ENCODE data around the gene DLK1.

DLK1 gene

DNA sequence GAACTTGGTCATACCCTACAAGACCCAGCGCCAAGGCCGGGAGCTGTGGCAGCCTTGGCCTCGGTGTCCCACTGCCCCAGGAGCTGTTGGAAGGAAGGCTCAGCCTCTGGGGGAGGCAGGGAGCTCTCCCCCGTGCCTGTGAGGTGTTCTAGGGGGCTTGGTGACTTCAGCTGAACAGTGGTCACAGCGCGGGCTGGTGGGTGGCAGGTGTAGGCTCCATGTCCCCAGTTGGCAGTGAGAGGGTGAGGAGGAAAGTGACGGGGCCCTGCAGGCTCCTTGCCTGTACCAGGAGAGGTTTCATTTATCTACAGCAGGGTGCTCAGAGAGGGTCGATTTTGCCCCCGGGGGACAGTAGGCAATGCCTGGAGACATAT, 47.5 kb downstream of the DLK1 start:
- TF ChIP-seq CTCF (IDR thresholded peaks at IDR 0.05; ENCODE audit: control insufficient read depth, insufficient read depth, low read depth, low read length, missing control alignments), result no peak
- no peak for DNase-seq (ENCODE audit: low read depth)

GRCh38 chr14:100775351-100775830, 48.7 kb downstream of the DLK1 start:
- no peak for DNase-seq (ENCODE audit: low read depth)
- H3K4me3 ChIP-seq (ENCODE audit: control insufficient read depth, low read depth, low read length), result no peak overlapping the region
- no peak for TF ChIP-seq CTCF (IDR thresholded peaks at IDR 0.05; ENCODE audit: control insufficient read depth, insufficient read depth, low read depth, low read length, missing control alignments)

More for the DNA sequence above, 47.5 kb downstream of the DLK1 start:
- H3K4me3 ChIP-seq (ENCODE audit: control insufficient read depth, low read depth, low read length), result no peak overlapping the region

- no peak for TF ChIP-seq CTCF (IDR thresholded peaks at IDR 0.05; ENCODE audit: control insufficient read depth, insufficient read depth, low read depth, low read length, missing control alignments)
- no peak for DNase-seq (ENCODE audit: low read depth)
- H3K4me3 ChIP-seq (ENCODE audit: control insufficient read depth, low read depth, low read length), result no peak overlapping the region
Observed at GRCh38 chr14:100775831-100776591, 49.3 kb downstream of the DLK1 start.

GRCh38 chr14:100776681-100777365, 50.1 kb downstream of the DLK1 start:
- no peak overlapping the region for H3K4me3 ChIP-seq (ENCODE audit: control insufficient read depth, low read depth, low read length)
- no peak for DNase-seq (ENCODE audit: low read depth)
- TF ChIP-seq CTCF (IDR thresholded peaks at IDR 0.05; ENCODE audit: control insufficient read depth, insufficient read depth, low read depth, low read length, missing control alignments), result no peak

GRCh38 chr14:100777366-100777817, 50.7 kb downstream of the DLK1 start:
- TF ChIP-seq CTCF (IDR thresholded peaks at IDR 0.05; ENCODE audit: control insufficient read depth, insufficient read depth, low read depth, low read length, missing control alignments), result no peak
- H3K4me3 ChIP-seq (ENCODE audit: control insufficient read depth, low read depth, low read length), result no peak overlapping the region
- DNase-seq (ENCODE audit: low read depth), result no peak

GRCh38 chr14:100777818-100778525, 51.3 kb downstream of the DLK1 start:
- no peak for TF ChIP-seq CTCF (IDR thresholded peaks at IDR 0.05; ENCODE audit: control insufficient read depth, insufficient read depth, low read depth, low read length, missing control alignments)
- DNase-seq (ENCODE audit: low read depth), result no peak
- H3K4me3 ChIP-seq (ENCODE audit: control insufficient read depth, low read depth, low read length), result no peak overlapping the region
